HepG2 (cell line): ENCODE measurements around the gene DHX34.

ENCODE experiments used
- BORCS8-MEF2B ChIP-seq: sonication (generic); formaldehyde crosslinking; IDR thresholded peaks from 2 replicates; pipeline ENCODE4 v1.8.0; 2022; ENCODE audit warnings: mild to moderate bottlenecking, missing genetic modification reagents
- EP300 ChIP-seq, 3 experiments: sonication (generic) in 1 of 3; formaldehyde crosslinking in 1 of 3; IDR thresholded peaks; 2 replicates each; pipeline versions ENCODE4 v1.5.1 to v1.6.1; 2011 to 2020; ENCODE audit warnings: low read depth in 2 of 3, low read length in 2 of 3, borderline replicate concordance in 1 of 3, improper control_type of control experiment in 1 of 3, mild to moderate bottlenecking in 1 of 3, missing genetic modification reagents in 1 of 3, moderate library complexity in 1 of 3
- RFX5 ChIP-seq: IDR thresholded peaks from 2 replicates; pipeline ENCODE4 v1.6.1; 2011; ENCODE audit warnings: low read depth, low read length, improper control_type of control experiment
- ZMYM3 ChIP-seq: sonication (generic); formaldehyde crosslinking; IDR thresholded peaks from 2 replicates; pipeline ENCODE4 v1.5.1; 2020; ENCODE audit warnings: mild to moderate bottlenecking, missing genetic modification reagents
- ZNF121 ChIP-seq: sonication (generic); formaldehyde crosslinking; IDR thresholded peaks from 2 replicates; pipeline ENCODE4 v1.5.0; 2020; ENCODE audit warnings: mild to moderate bottlenecking, missing genetic modification reagents

DNA sequence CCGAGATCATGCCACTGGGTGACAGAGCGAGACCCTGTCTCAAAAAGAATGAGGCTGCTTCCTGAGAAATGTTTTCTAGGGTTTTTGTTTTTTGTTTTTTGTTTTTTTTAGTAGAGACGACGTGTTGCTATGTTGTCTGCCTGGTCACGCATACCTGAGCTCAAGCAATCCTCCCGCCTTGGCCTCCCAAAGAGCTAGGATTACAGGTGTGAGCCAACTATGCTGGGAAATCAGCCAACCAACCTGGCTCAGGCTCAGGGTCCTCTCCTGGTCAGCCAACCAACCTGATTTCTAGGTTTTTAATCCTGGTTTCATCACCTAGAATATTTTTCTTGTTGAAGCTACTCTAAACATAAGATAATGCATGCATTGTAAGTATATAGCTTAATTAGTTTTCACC is 7.8 kb downstream of the DHX34 start:
- TF ChIP-seq RFX5 = no peak
- no peak for TF ChIP-seq ZMYM3 (CRISPR knock-in tag)
- no peak for TF ChIP-seq EP300 (IDR thresholded peaks at IDR 0.05; ENCODE audit: low read depth in 2 of 2, low read length in 2 of 2)
- no peak for TF ChIP-seq EP300 (CRISPR knock-in tag; IDR thresholded peaks at IDR 0.05; ENCODE audit: borderline replicate concordance)
- TF ChIP-seq ZNF121 (CRISPR knock-in tag) = no peak
- TF ChIP-seq BORCS8-MEF2B (CRISPR knock-in tag) = no peak
